Loucy (cell line): ENCODE measurements around the gene MOV10L1.

Experiments
- H2AFZ ChIP-seq: fragments of 200-600 bp; sonication (generic); 2 replicates; pipeline ENCODE4 v1.6.0; 2016; ENCODE audit warnings: antibody characterized with exemption, mild to moderate bottlenecking, low read length, moderate library complexity
- H3F3A ChIP-seq: fragments of 200-600 bp; 2 replicates; pipeline ENCODE4 v1.6.0; 2016; ENCODE audit warnings: antibody characterized with exemption, low read depth, mild to moderate bottlenecking
- H3K27me3 ChIP-seq: fragments of 200-600 bp; sonication (generic); 2 replicates; pipeline ENCODE4 v1.6.1; 2014; ENCODE audit warnings: low read length, mild to moderate bottlenecking; ENCODE audit not compliant: insufficient read depth, poor library complexity, severe bottlenecking
- H3K36me3 ChIP-seq: fragments of 200-600 bp; sonication (generic); 2 replicates; pipeline ENCODE4 v1.6.1; 2016; ENCODE audit warnings: low read length; ENCODE audit not compliant: insufficient read depth
- H3K4me1 ChIP-seq: fragments of 200-600 bp; sonication (generic); 2 replicates; pipeline ENCODE4 v1.5.1; 2014; ENCODE audit warnings: low read length, mild to moderate bottlenecking; ENCODE audit not compliant: insufficient read depth, poor library complexity, severe bottlenecking
- H3K4me2 ChIP-seq: fragments of 200-600 bp; sonication (generic); 2 replicates; pipeline ENCODE4 v1.6.0; 2014; ENCODE audit warnings: antibody characterized with exemption, low read length, low read depth, mild to moderate bottlenecking; ENCODE audit not compliant: poor library complexity, severe bottlenecking
- H3K4me3 ChIP-seq: fragments of 200-600 bp; sonication (generic); 2 replicates; pipeline ENCODE4 v1.5.1; 2014; ENCODE audit warnings: low read length, mild to moderate bottlenecking, mixed read lengths; ENCODE audit not compliant: poor library complexity, severe bottlenecking
- H3K79me2 ChIP-seq: fragments of 200-600 bp; sonication (generic); 2 replicates; pipeline ENCODE4 v1.6.1; 2014; ENCODE audit warnings: low read length; ENCODE audit not compliant: insufficient read depth
- H3K9ac ChIP-seq: fragments of 200-600 bp; sonication (generic); 2 replicates; pipeline ENCODE4 v1.6.0; 2014; ENCODE audit warnings: mild to moderate bottlenecking, low read depth, low read length, moderate library complexity; ENCODE audit not compliant: poor library complexity, severe bottlenecking
- H3K9me2 ChIP-seq: fragments of 200-600 bp; sonication (generic); replicated peaks from 2 replicates; pipeline ENCODE4 v1.6.1; 2016; ENCODE audit warnings: low read depth, low read length, mixed read lengths
- H3K9me3 ChIP-seq: fragments of 200-600 bp; sonication (generic); 2 replicates; pipeline ENCODE4 v1.6.1; 2014; ENCODE audit warnings: mild to moderate bottlenecking, antibody characterized with exemption, low read length, low read depth; ENCODE audit not compliant: insufficient read depth
- H4K20me1 ChIP-seq: fragments of 200-600 bp; sonication (generic); 2 replicates; pipeline ENCODE4 v1.6.0; 2014; ENCODE audit warnings: antibody characterized with exemption, low read length, mild to moderate bottlenecking; ENCODE audit not compliant: insufficient read depth, poor library complexity, severe bottlenecking
- CTCF ChIP-seq: fragments of 200-600 bp; sonication (generic); conservative IDR thresholded peaks from 2 replicates; pipeline ENCODE4 v1.5.1; 2014; ENCODE audit warnings: mild to moderate bottlenecking, antibody characterized with exemption, low read length
- EZH2phosphoT487 ChIP-seq: fragments of 200-600 bp; IDR thresholded peaks from 2 replicates; pipeline ENCODE4 v1.6.1; 2018; ENCODE audit warnings: antibody characterized with exemption, mild to moderate bottlenecking, moderate library complexity, borderline replicate concordance

The MOV10L1 gene

GRCh38 chr22:50208939-50209892, 119.4 kb downstream of the MOV10L1 start:
- Histone ChIP-seq H3K4me2 (no peak overlapping the region), H3K9me2 (no peaks in the 10 kb centered on the region), H2AFZ (no peak overlapping the region), H3K79me2 (no peaks in the 10 kb centered on the region), H3K4me3 (no peak overlapping the region), H3K9me3 (no peaks in the 10 kb centered on the region), H4K20me1 (peaks cover 3% of the 10 kb centered on the region), H3K9ac (no peak overlapping the region), H3K36me3 (peaks cover 14% of the 10 kb centered on the region; the same call in 1 of the 2 replicates), H3F3A (no peaks in the 10 kb centered on the region), H3K27me3 (no peaks in the 10 kb centered on the region), H3K4me1 (peaks cover 18% of the 10 kb centered on the region)
- TF ChIP-seq EZH2phosphoT487 (no peak), CTCF (no peak)

DNA sequence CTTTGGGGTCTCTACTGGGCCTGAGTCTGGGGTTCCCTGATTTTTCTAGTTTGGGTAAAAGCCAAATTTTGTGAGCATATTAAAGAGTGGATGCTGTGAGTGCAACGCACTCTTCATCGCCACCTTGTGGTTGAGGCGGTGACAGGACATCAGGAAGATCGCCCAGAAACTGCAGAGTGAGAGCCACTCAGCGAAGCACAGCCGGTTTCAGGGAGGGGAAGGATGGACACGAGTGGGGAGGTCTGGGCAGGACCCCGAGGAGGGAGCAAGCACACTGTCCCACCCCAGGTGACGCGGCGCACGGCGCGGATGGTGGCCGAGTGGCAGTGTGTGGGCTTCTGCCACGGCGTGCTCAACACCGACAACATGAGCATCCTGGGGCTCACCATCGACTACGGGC, 120.1 kb downstream of the MOV10L1 start:
- H3K9me2 ChIP-seq, result no peaks in the 10 kb centered on the region
- no peaks in the 10 kb centered on the region for H3K79me2 ChIP-seq
- H3K9ac ChIP-seq, result no peak overlapping the region
- peaks cover 16% of the 10 kb centered on the region; the same call in 1 of the 2 replicates for H3K36me3 ChIP-seq
- H2AFZ ChIP-seq, result no peak overlapping the region
- no peaks in the 10 kb centered on the region for H3K9me3 ChIP-seq
- peaks cover 18% of the 10 kb centered on the region for H3K4me1 ChIP-seq
- H3K4me2 ChIP-seq, result no peak overlapping the region
- TF ChIP-seq CTCF, result peak; percentile 87
- no peak for TF ChIP-seq EZH2phosphoT487
- no peaks in the 10 kb centered on the region for H3K27me3 ChIP-seq
- H4K20me1 ChIP-seq, result peaks cover 3% of the 10 kb centered on the region
- H3F3A ChIP-seq, result no peaks in the 10 kb centered on the region
- H3K4me3 ChIP-seq, result no peak overlapping the region

DNA sequence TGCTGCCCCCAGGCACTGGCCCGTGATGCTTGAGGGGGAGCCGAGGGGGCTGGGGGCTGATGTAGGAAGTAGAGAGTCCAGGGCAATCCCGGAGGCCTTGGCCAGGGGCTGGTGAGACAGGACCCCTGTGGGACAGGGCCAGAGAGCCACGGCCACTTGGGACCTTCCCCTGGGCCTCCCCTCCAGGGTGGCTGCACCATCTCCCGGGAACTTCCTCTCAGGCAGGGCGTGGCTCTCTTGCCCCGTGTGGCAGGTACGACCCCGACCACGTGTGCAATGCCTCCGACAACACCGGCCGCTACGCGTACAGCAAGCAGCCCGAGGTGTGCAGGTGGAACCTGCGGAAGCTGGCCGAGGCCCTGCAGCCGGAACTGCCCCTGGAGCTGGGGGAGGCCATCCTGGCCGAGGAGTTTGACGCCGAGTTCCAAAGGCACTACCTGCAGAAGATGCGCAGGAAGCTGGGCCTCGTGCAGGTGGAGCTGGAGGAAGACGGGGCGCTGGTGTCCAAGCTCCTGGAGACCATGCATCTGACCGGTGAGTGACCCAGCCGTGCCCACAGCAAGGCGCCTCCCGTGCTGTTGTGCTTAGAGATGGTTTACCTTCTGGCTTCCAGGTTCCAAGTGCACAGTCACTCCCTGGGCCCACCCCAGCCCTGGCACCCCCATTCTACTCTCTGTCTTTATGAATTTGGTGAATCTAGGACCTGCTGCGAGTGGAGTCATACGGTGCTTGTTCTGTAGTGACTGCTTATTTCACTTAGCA, 120.8 kb downstream of the MOV10L1 start:
- Histone ChIP-seq H4K20me1 (peaks cover 3% of the 10 kb centered on the region), H3K4me3 (no peak overlapping the region), H2AFZ (no peak overlapping the region), H3K4me2 (no peak overlapping the region), H3F3A (no peaks in the 10 kb centered on the region), H3K79me2 (no peaks in the 10 kb centered on the region), H3K36me3 (peaks cover 18% of the 10 kb centered on the region; the same call in 1 of the 2 replicates), H3K9me3 (no peaks in the 10 kb centered on the region), H3K27me3 (no peaks in the 10 kb centered on the region), H3K4me1 (peaks cover 18% of the 10 kb centered on the region), H3K9ac (no peak overlapping the region), H3K9me2 (no peaks in the 10 kb centered on the region)
- TF ChIP-seq EZH2phosphoT487 (no peak), CTCF (no peak)
